T1000 (cell line): Measurements from ENCODE around the gene ITGB3.
"Not testable (repeated sequence)": the region's sequence is repeated elsewhere in the genome, so short reads cannot be mapped to it uniquely, and the experiment has no call there.

Experiments used
- DNase-seq: peaks from one replicate; lab custom pipeline; 2025; ENCODE audit warnings: mixed read lengths; lab: John Stamatoyannopoulos, UW

ITGB3 gene

GRCh38 chr17:47253541-47254402 lies at the start of gene ITGB3:
TSS of gene ITGB3 (plus strand) at chr17:47253827. CDS start at chr17:47253862, 35 bp downstream.
- peak; percentile 60 for DNase-seq

GRCh38 chr17:47203984-47204721 lies 49.5 kb upstream of the ITGB3 start:
- DNase-seq, result no peak

GRCh38 chr17:47204722-47205418 lies 48.8 kb upstream of the ITGB3 start:
- DNase-seq, result no peak

- DNase-seq, result no peak
Observed at GRCh38 chr17:47205419-47205963, 48.1 kb upstream of the ITGB3 start.

GRCh38 chr17:47207143-47208067 lies 46.2 kb upstream of the ITGB3 start:
- DNase-seq, result no peak

GRCh38 chr17:47208744-47209488 lies 44.7 kb upstream of the ITGB3 start, which contains the start of gene MYL4:
TSS of gene MYL4 (plus strand) at chr17:47209348. CDS start at chr17:47209423, 75 bp downstream.
- no peak for DNase-seq

- DNase-seq, result no peak
Observed at GRCh38 chr17:47209499-47209898, 44.1 kb upstream of the ITGB3 start.

GRCh38 chr17:47210105-47210504 lies 43.5 kb upstream of the ITGB3 start:
- DNase-seq, result no peak

- no peak for DNase-seq
Observed at GRCh38 chr17:47210779-47211178, 42.8 kb upstream of the ITGB3 start.

GRCh38 chr17:47212458-47212857 lies 41.2 kb upstream of the ITGB3 start:
- DNase-seq, result no peak

- no peak for DNase-seq
Observed at GRCh38 chr17:47213540-47213939, 40.1 kb upstream of the ITGB3 start.

- DNase-seq, result no peak
Observed at GRCh38 chr17:47214931-47215330, 38.7 kb upstream of the ITGB3 start.

GRCh38 chr17:47216821-47217220 lies 36.8 kb upstream of the ITGB3 start:
- DNase-seq, result not testable (repeated sequence)

GRCh38 chr17:47217279-47217678 lies 36.3 kb upstream of the ITGB3 start:
- not testable (repeated sequence) for DNase-seq

GRCh38 chr17:47218896-47219430 lies 34.7 kb upstream of the ITGB3 start:
- DNase-seq, result no peak

- no peak for DNase-seq
Observed at GRCh38 chr17:47219621-47220475, 33.8 kb upstream of the ITGB3 start.

GRCh38 chr17:47220531-47220999 lies 33.1 kb upstream of the ITGB3 start:
- DNase-seq, result no peak

- DNase-seq, result no peak
Observed at GRCh38 chr17:47221154-47221553, 32.5 kb upstream of the ITGB3 start.

- DNase-seq, result no peak
Observed at GRCh38 chr17:47222047-47222446, 31.6 kb upstream of the ITGB3 start.
